ENCODE measurements around the gene EGR4.

The EGR4 gene

DNA sequence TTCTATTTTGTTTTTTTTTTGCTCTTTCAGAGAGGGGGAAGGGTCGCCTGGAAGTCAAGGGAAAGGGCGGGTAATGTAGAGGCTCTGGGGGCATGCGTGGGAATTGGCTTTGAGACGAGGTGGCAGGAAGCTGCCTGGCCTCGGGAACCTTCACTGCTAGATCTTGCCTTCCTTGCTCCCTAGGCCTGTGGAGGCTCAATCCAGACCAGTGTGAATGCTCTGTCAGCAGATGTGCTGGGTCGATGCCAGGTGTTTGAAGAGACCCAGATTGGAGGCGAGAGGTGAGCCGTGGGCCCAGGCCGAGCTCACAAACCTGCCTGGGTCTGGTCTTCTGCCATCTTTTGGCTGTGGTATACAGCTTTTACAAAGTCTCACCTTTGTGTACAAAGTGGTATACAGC is 43.7 kb downstream of the EGR4 start:
- TF ChIP-seq, protein P1, sequence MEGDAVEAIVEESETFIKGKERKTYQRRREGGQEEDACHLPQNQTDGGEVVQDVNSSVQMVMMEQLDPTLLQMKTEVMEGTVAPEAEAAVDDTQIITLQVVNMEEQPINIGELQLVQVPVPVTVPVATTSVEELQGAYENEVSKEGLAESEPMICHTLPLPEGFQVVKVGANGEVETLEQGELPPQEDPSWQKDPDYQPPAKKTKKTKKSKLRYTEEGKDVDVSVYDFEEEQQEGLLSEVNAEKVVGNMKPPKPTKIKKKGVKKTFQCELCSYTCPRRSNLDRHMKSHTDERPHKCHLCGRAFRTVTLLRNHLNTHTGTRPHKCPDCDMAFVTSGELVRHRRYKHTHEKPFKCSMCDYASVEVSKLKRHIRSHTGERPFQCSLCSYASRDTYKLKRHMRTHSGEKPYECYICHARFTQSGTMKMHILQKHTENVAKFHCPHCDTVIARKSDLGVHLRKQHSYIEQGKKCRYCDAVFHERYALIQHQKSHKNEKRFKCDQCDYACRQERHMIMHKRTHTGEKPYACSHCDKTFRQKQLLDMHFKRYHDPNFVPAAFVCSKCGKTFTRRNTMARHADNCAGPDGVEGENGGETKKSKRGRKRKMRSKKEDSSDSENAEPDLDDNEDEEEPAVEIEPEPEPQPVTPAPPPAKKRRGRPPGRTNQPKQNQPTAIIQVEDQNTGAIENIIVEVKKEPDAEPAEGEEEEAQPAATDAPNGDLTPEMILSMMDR (IDR thresholded peaks at IDR 0.05; ENCODE audit: low read depth, low read length, missing control alignments) = no peak
- DNase-seq (ENCODE audit: low read depth) = no peak
- no peak overlapping the region for H3K4me3 ChIP-seq (ENCODE audit: low read depth, low read length)

DNA sequence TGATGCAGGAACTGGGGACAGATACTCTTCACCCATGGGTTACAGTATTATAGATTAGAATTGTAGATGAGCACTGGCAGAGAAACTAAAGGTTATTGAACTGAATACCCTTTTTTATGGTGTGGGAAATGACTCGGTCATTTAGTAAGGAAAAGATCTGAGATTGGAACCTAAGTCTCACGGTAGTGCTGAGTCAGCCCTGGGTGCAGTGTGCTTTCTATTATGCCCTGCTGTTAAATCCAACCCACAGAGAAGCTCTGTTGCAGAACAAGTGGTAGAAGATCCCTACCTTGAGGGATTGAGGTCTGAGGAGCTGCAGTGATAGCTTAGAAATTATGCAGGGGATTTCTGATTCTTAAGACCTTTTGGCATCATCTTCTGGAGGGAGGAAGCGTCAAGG is 46.5 kb downstream of the EGR4 start:
- DNase-seq (ENCODE audit: low read depth) = no peak
- H3K4me3 ChIP-seq (ENCODE audit: low read depth, low read length) = no peak overlapping the region
- TF ChIP-seq, protein P1 (IDR thresholded peaks at IDR 0.05; ENCODE audit: low read depth, low read length, missing control alignments) = no peak

DNA sequence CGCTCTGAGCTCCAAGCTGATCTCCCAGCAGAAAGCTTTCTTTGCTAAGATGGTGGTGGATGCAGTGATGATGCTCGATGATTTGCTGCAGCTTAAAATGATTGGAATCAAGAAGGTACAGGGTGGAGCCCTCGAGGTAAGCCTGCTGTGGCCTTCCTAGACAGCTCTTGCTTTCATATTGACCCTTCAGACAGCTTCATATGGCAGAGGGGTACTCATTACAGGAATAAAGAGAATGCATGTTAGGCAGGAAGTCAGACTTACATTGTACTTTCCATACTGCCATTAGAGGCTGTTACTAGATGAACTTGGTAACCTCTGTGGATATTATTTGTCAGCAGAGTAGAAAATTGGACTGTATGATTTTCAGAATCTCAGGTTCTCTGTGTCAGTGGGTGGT is 48.8 kb downstream of the EGR4 start:
- H3K4me3 ChIP-seq (ENCODE audit: low read depth, low read length) = no peak overlapping the region
- TF ChIP-seq, protein P1 (IDR thresholded peaks at IDR 0.05; ENCODE audit: low read depth, low read length, missing control alignments) = no peak
- no peak for DNase-seq (ENCODE audit: low read depth)

DNA sequence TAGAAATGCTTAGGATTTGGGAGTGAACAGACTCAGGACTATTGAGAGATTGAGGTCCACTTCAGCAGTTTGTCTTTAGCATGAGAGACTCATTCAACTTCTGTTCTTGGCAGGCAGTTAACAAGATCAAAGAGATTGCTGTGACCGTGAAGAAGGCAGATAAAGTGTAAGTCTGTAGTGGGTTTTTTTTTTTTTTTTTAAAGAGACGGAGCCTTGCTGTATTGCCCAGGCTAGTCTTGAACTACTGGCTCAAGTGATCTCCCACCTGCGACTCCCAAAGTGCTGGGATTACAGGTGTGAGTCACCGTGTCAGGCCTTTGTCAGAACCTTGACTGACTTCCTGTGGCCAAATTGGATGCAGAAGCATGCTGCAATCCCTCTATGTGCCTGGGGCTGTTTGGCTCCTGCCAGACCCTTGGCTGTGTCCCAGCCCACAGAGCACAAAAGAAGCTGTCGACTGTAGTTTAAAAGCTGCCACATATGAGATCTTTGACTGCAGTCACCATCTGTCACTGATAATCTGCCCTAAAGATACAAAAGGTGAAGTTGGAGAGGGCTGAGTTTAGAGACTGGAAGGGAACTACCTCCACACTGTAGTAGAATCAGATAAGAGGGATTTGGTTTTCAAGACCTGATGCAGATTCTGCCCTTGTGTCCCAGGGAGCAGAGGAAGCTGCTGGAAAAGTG is 49.3 kb downstream of the EGR4 start:
- no peak overlapping the region for H3K4me3 ChIP-seq (ENCODE audit: low read depth, low read length)
- TF ChIP-seq, protein P1 (IDR thresholded peaks at IDR 0.05; ENCODE audit: low read depth, low read length, missing control alignments) = no peak
- no peak for DNase-seq (ENCODE audit: low read depth)
